Activated T-cell treated with anti-CD3 and anti-CD28 coated beads, Interleukin-2, amount 50 U/mL, for 72 hours (primary cell): ENCODE results near the gene PNPLA3. TPM values are rescaled to one million over a fixed set of nuclear protein-coding genes. Genes with fewer than 3 reads are reported as not detected.

Source experiments
- ATAC-seq, 2 donors: fragments of 150-1000 bp; cut with Tn5 transposase; replicated peaks in 1 of 2; 2 replicates each; pipeline ENCODE4 v1.10.0; 2021; ENCODE audit warnings: moderate library complexity in 2 of 2, mild to moderate bottlenecking in 1 of 2
- DNase-seq, 2 donors: peaks; one replicate each; pipeline ENCODE4 v3.0.0; 2021 to 2022; ENCODE audit warnings: mixed read lengths in 1 of 2
- H3K27ac Mint-ChIP-seq: one replicate; pipeline ENCODE4 v1.8.0; 2022; ENCODE audit warnings: mild to moderate bottlenecking, moderate library complexity, mixed read lengths
- H3K27me3 Mint-ChIP-seq: one replicate; pipeline ENCODE4 v1.8.0; 2022; ENCODE audit warnings: low read depth, mixed read lengths
- H3K36me3 Mint-ChIP-seq, 2 donors: one replicate each; pipeline ENCODE4 v1.8.0; 2022; ENCODE audit warnings: mixed read lengths in 2 of 2, mild to moderate bottlenecking in 1 of 2; ENCODE audit not compliant: insufficient read depth in 2 of 2
- H3K4me1 Mint-ChIP-seq: one replicate; pipeline ENCODE4 v1.8.0; 2022; ENCODE audit warnings: low read depth, mixed read lengths
- H3K4me3 Mint-ChIP-seq, 2 donors: one replicate each; pipeline ENCODE4 v1.8.0; 2022; ENCODE audit warnings: mild to moderate bottlenecking in 2 of 2, mixed read lengths in 2 of 2, moderate library complexity in 2 of 2
- H3K9me3 Mint-ChIP-seq, 2 donors: one replicate each; pipeline ENCODE4 v1.8.0; 2022; ENCODE audit warnings: mixed read lengths in 2 of 2
- total RNA-seq, 2 donors: library from RNA; stranded (reverse); gene quantifications; one replicate each; pipeline ENCODE4 v1.2.3, GENCODE V29; 2022

The PNPLA3 gene
- total RNA-seq, 2 donors from 2014 or later = 0.25 to 0.60 TPM

DNA sequence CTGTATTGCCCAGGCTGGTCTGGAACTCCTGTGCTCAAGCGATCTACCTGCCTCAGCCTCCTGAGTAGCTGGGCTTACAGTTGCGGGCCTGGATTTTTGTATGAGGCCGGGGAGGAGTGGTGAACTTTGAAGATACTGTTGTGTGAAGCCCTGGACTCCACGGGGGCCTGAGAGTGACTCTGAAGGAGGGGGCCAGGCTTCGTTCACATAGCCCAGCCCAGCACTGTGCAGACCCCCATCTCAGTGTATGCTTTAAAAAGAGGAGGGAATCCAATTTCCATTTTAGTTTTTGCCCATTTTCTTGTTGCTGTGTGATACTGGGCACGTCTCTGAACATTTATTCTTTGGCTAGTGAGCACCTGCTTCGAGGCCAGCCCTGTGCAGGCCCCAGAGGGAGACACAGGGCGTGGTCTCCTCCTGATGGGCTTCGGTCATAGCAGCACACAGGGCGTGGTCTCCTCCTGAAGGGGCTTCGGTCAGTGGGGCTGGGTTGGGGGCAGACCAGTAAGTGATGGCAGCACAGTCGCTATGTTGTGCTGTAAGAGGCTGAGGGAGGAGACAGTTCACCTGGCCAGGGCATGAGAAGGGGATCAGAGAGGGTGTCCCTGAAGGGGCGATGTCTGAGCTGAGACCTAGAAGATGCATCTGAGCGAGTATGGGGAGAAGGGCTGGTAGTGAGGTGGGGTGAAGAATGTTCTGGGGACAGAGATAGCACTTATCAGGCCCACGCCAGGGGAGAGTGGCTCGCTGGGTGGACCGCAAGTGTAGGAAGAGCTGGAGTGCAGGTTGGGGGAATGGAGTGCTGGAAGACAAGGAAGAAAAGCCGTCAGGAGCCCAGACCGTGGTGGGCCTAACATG is 45.6 kb downstream of the PNPLA3 start:
- H3K4me3 Mint-ChIP-seq = no peak overlapping the region
- DNase-seq = no peak
- H3K27me3 Mint-ChIP-seq = no peaks in the 10 kb centered on the region
- H3K4me1 Mint-ChIP-seq = no peaks in the 10 kb centered on the region
- H3K27ac Mint-ChIP-seq = no peak overlapping the region
- H3K9me3 Mint-ChIP-seq = no peaks in the 10 kb centered on the region
- H3K36me3 Mint-ChIP-seq = peaks cover 8 to 21% of the 10 kb centered on the region in 2 donors
- ATAC-seq = no peak

GRCh38 chr22:43969989-43970755 is 46.6 kb downstream of the PNPLA3 start:
- ATAC-seq (no peak), DNase-seq (no peak)
- Mint-ChIP-seq H3K4me3 (no peak overlapping the region), H3K36me3 (peaks cover 8 to 21% of the 10 kb centered on the region in 2 donors), H3K4me1 (no peaks in the 10 kb centered on the region), H3K27me3 (no peaks in the 10 kb centered on the region), H3K27ac (no peak overlapping the region), H3K9me3 (no peaks in the 10 kb centered on the region)

- Mint-ChIP-seq H3K4me3 (no peak overlapping the region), H3K27me3 (no peaks in the 10 kb centered on the region), H3K9me3 (no peaks in the 10 kb centered on the region), H3K27ac (no peak overlapping the region), H3K4me1 (no peaks in the 10 kb centered on the region), H3K36me3 (peaks cover 10 to 26% of the 10 kb centered on the region in 2 donors)
- ATAC-seq (no peak), DNase-seq (no peak)
Observed at GRCh38 chr22:43971112-43971511, 47.5 kb downstream of the PNPLA3 start.

DNA sequence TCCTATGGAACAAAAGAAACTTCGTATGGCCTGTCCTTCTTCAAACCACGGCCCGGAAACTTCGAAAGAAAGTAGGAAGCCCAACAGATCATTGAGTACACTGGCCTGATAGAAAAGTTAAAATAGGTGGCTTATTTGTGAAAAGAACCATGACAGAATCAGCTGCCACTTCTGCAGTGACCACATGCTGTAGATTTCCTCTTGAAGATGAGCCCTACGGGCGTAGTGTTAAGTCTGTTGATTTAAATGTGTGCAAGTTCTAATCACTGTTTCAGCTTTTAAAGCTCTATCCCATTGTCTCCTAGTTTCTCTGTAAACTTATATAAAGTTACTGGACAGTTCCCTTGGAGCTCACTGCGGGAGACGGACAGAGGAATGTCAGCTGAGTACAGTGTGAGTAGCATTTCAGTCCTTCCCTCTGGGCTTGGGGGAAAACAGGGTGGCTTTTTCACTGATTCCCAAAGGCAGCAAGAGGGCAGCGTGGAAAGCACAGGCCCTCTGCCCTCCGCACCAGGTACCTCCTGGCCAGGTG is 49.4 kb downstream of the PNPLA3 start:
- no peaks in the 10 kb centered on the region for H3K4me1 Mint-ChIP-seq
- no peak for ATAC-seq
- no peak overlapping the region for H3K4me3 Mint-ChIP-seq
- peaks cover 4 to 22% of the 10 kb centered on the region in 2 donors for H3K36me3 Mint-ChIP-seq
- H3K9me3 Mint-ChIP-seq = no peaks in the 10 kb centered on the region
- no peak overlapping the region for H3K27ac Mint-ChIP-seq
- H3K27me3 Mint-ChIP-seq = no peaks in the 10 kb centered on the region
- no peak for DNase-seq

GRCh38 chr22:43974028-43974545 is 50.5 kb downstream of the PNPLA3 start:
- no peaks in the 10 kb centered on the region for H3K4me1 Mint-ChIP-seq
- H3K36me3 Mint-ChIP-seq = peaks cover 7 to 19% of the 10 kb centered on the region in 2 donors

DNA sequence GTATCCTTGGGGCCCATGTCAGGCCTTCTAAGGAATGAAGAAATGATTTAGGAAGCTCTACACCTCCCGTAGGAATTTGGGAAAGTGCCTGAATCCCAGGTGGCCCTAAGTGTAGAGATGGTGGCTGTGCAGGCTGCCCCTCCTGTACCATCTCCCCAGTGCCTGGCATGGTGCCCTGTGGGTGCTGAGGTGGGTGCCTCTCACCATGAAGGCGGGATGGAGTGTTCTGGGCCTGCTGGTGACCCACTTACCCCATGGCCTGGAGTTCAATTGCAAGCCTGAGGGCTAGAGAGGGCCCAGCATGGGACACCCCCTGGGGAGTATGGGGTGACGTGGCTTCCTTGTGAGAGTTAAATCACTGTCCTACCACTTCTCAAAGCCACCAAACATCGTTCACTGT is 51.4 kb downstream of the PNPLA3 start:
- Mint-ChIP-seq H3K27me3 (no peaks in the 10 kb centered on the region), H3K4me1 (no peaks in the 10 kb centered on the region), H3K4me3 (no peak overlapping the region), H3K36me3 (peaks cover 7 to 20% of the 10 kb centered on the region in 2 donors), H3K27ac (no peak overlapping the region), H3K9me3 (no peaks in the 10 kb centered on the region)
- DNase-seq (no peak), ATAC-seq (no peak)

More at GRCh38 chr22:43974028-43974545, 50.5 kb downstream of the PNPLA3 start:
- Mint-ChIP-seq H3K9me3 (no peaks in the 10 kb centered on the region), H3K27ac (no peak overlapping the region), H3K27me3 (no peaks in the 10 kb centered on the region), H3K4me3 (no peak overlapping the region)
- ATAC-seq (no peak), DNase-seq (no peak)

DNA sequence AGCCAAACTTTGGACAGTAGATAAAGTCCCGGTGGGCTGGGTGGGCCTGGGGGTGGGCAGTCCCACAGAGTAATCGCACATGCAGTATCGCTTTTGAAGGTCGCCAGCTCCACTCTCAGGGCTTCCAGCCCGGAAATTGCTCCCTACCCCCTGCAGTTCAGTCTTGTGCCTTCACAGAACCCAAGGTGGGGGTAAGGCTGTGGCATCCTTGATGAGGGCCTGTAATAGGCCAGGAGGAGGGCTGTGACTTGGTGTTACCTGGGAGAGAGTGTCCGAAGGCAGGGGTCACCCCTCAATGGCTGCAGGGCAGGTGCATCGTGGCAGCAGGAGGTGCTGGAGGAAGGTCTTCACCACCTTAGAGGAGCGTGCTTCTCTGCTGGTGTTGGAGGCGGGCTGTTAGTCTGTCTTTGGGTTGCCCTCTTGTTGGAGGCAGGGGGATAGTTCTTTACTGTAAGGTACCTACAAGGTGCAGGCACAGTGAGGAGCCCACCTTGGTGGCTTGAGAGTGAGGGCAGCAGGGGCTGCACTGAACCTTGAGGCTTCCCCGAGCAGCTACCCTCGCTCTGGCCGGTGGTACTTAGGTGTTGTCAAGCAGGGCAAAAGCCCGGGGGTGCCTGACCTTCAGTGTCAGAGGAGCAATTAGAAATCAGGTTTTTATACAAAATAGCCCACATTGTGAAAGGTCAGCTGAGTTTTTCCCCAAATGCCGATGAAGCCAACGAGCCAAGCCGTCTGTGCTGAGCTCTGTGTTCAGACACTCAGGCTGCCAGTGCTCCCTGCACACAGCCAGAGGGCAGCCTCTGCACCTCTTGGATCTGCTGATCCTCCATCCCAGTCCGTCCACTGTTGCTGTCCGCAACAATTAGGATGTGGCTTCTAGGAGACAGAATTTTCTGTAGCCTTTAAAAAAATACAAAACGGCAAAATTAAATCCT is 53.5 kb downstream of the PNPLA3 start:
- H3K36me3 Mint-ChIP-seq = peaks cover 7 to 28% of the 10 kb centered on the region in 2 donors
- no peaks in the 10 kb centered on the region for H3K4me1 Mint-ChIP-seq
- no peak overlapping the region for H3K4me3 Mint-ChIP-seq
- H3K27ac Mint-ChIP-seq = no peak overlapping the region
- DNase-seq (no peak), ATAC-seq (no peak)
- no peaks in the 10 kb centered on the region for H3K9me3 Mint-ChIP-seq
- H3K27me3 Mint-ChIP-seq = no peaks in the 10 kb centered on the region

- no peak overlapping the region for H3K4me3 Mint-ChIP-seq
Observed at GRCh38 chr22:43978558-43978957, 55.0 kb downstream of the PNPLA3 start.

DNA sequence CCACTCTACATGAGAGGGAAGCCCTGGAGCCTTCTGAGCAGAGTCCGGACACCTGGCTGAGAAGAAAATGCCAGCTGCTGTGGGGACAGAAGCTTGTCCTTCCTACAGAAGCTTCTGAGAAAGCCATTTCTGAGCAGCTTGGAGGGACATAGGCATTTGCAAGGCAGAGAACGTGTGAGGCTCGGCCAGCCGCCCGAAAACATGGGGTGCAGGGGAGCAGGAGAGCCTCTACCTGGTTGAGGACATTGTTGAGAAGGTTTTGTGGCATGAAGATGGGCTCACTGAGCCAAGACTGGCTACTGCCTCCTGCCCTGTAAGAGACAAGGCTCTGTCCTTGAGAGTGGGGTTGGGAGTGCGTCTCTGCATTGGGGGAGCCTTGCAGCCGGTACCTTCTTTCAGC is 57.0 kb downstream of the PNPLA3 start:
- Mint-ChIP-seq H3K4me1 (no peaks in the 10 kb centered on the region), H3K27me3 (no peaks in the 10 kb centered on the region), H3K36me3 (peaks cover 4 to 25% of the 10 kb centered on the region in 2 donors), H3K27ac (no peak overlapping the region), H3K9me3 (no peaks in the 10 kb centered on the region), H3K4me3 (no peak overlapping the region)
- ATAC-seq (no peak), DNase-seq (no peak)

More at GRCh38 chr22:43978558-43978957, 55.0 kb downstream of the PNPLA3 start:
- no peak for ATAC-seq
- no peak overlapping the region for H3K27ac Mint-ChIP-seq
- no peaks in the 10 kb centered on the region for H3K4me1 Mint-ChIP-seq
- H3K9me3 Mint-ChIP-seq = no peaks in the 10 kb centered on the region
- DNase-seq = no peak
- no peaks in the 10 kb centered on the region for H3K27me3 Mint-ChIP-seq
- peaks cover 7 to 28% of the 10 kb centered on the region in 2 donors for H3K36me3 Mint-ChIP-seq

DNA sequence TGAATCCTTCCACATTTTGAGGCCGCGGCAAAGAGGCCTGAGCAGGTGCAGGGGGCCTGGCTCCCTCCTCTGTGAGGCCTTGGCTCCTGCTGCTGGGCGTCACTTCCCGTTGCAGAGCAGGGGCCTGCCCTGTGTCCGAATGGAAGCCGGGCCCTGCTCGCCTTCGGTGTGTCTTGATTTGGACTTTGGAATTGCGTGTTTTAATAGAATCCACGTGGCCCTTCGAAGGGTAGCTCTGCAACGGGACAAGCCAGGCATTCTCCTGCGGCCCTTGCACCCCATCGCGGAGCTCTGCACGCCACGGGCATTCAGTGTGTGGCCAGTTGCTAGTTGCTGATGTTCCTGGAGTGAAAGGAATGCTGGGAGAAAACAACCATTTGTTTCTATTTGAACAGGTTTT is 57.4 kb downstream of the PNPLA3 start:
- H3K27me3 Mint-ChIP-seq = no peaks in the 10 kb centered on the region
- no peak overlapping the region for H3K4me3 Mint-ChIP-seq
- no peak overlapping the region for H3K27ac Mint-ChIP-seq
- ATAC-seq (no peak), DNase-seq (no peak)
- H3K9me3 Mint-ChIP-seq = no peaks in the 10 kb centered on the region
- H3K36me3 Mint-ChIP-seq = peaks cover 2 to 21% of the 10 kb centered on the region in 2 donors
- no peaks in the 10 kb centered on the region for H3K4me1 Mint-ChIP-seq

DNA sequence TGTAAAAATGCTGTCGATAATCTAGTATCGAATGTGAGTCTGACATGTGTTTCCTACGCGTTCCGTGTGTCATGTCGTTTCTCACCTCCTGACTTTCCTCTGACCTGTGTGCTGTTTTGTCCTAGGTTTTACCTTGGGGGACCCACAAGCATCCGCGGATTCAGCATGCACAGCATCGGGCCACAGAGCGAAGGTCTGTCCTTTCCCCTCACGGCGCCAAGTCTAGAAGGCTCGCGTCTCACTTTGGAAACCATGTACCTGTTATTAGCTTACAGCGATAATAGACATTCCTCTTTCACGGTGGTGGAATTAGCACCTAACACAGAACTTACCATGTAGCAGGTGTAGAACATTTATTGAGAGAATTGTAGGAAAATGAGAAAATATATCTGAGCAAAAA is 60.2 kb downstream of the PNPLA3 start:
- Mint-ChIP-seq H3K4me1 (no peaks in the 10 kb centered on the region), H3K27ac (no peak overlapping the region), H3K4me3 (no peak overlapping the region), H3K9me3 (no peaks in the 10 kb centered on the region), H3K27me3 (no peaks in the 10 kb centered on the region), H3K36me3 (peaks cover 2 to 17% of the 10 kb centered on the region in 2 donors)
- ATAC-seq = no peak
- no peak for DNase-seq

DNA sequence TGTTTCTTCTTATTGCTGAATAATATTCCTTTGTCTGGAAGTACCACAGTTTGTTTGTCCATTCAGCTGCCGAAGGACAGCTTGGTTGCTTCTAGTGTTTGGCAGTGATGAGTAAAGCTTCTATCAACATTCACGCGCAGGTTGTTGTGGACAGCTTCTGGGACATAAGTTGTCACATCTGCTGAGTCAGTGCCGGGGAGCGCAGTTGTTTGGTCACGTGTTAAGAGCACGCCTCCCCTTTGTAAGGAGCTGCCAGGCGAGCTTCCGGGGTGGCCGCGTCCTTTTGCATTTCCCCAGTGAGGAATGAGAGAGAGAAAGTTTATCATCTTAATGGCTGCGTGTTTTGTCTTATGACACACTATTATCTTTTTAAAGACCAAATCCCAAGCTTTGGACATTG is 61.9 kb downstream of the PNPLA3 start:
- no peaks in the 10 kb centered on the region for H3K9me3 Mint-ChIP-seq
- DNase-seq (no peak), ATAC-seq (no peak)
- H3K4me1 Mint-ChIP-seq = no peaks in the 10 kb centered on the region
- no peaks in the 10 kb centered on the region for H3K27me3 Mint-ChIP-seq
- peaks cover 0 to 8% of the 10 kb centered on the region in 2 donors for H3K36me3 Mint-ChIP-seq
- H3K27ac Mint-ChIP-seq = no peak overlapping the region
- no peak overlapping the region for H3K4me3 Mint-ChIP-seq
